ENCODE data around the gene RIPOR3.
"Not testable (repeated sequence)": the region's sequence is repeated elsewhere in the genome, so short reads cannot be mapped to it uniquely, and the experiment has no call there.

RIPOR3 gene

DNA sequence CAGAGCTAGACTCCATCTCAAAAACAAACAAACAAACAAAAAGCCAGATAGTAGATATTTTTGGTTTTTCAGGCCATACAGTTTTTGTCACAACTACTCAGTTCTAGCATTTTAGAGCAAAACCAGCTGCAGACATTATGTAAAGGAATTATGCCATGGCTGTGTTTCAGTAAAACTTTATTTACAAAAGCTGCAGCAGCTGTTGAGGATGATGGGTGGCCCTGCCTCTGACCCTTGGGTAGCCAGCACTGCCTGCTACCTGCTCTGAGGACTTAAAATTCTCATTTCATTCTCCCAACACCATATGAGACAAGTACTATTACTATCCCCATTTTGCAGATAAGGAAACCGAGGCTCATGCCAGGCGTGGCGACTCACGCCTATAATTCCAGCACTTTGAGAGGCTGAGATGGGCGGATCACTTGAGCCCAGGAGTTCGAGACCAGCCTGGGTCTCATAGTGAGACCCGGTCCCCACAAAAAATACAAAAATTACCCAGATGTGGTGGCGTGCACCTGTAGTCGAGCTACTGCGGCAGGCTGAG, 56.3 kb downstream of the RIPOR3 start:
- DNase-seq (ENCODE audit: low read depth in 4 of 4, low spot score in 1 of 4) = no peak

DNA sequence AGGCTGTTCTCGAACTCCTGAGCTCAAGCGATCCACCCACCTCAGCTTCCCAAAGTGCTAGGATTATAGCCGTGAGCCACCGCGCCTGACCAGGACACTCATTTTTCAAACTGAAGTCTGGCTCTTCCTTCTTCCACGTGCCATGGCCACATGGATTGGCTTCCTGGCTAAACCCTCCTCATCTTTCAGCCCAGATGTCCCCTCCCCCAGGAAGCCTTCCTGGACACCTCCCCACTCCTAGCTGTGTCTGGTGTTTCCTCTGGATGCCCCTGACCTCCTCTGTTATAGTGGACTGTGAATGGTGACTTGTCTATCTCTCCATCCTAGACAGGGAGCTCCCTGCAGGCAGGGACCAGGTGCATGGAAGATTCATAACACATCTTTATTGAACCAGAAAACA, 57.2 kb downstream of the RIPOR3 start:
- DNase-seq (ENCODE audit: low read depth in 4 of 4, low spot score in 1 of 4) = no peak

DNA sequence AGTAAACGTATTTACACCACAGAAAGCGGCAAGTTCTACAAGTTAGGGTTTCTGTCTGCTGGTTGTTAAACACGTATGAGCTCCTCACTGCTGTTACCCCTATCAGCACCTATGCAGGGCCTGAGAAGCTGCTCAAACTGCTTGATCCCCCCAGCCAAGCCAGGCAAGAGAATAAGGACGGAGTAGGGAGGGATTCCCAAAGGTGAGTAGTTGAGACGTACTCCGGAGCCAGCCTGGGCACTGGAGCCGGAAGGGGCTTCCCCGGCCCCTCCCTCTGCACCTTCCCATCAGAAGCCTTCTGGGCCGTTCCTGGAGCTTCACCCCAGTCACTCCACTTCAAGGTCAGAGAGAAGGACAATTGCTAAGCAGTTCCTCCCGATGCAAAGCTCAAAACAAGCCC, 58.0 kb downstream of the RIPOR3 start:
- DNase-seq (ENCODE audit: low read depth in 4 of 4, low spot score in 1 of 4) = no peak

DNA sequence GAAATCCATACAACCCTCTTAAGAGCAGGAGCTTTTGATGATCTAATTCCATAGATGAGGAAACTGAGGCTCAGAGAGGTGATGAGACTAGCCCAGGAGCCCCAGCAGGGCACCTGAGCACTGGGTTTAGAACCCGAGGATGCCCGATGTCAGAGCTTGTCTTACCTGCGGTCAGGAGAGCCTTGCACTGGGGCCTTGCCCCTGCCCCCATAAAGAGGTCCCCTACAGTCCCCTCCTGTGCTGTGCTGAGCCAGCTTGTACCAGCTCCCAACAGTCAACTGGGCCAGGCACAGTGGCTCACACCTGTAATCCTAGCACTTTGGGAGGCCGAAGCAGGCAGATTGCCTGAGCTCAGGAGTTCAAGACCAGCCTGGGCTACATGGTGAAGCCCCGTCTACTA, 58.6 kb downstream of the RIPOR3 start:
- no peak for DNase-seq (ENCODE audit: low read depth in 4 of 4, low spot score in 1 of 4)

DNA sequence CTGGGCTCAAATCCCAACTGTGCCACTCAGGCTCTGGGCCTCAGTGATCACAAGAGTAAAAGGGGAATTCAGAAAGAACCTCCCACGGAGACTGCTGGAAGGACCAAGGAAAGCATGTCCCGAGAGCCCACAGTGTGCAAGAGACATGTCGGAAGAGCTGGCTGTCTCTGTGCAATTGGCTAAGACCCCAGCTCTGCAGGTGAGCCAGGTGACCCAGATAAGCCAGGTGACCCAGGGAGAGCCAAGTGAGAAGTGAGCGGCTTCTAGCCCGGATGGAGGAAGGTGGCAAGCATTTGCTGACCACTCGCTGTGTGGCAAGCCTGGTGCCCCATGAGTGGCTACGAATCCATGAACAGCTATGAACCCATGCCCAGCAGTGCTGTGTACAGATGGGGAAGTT, 59.1 kb downstream of the RIPOR3 start:
- DNase-seq (ENCODE audit: low read depth in 4 of 4, low spot score in 1 of 4) = no peak

DNA sequence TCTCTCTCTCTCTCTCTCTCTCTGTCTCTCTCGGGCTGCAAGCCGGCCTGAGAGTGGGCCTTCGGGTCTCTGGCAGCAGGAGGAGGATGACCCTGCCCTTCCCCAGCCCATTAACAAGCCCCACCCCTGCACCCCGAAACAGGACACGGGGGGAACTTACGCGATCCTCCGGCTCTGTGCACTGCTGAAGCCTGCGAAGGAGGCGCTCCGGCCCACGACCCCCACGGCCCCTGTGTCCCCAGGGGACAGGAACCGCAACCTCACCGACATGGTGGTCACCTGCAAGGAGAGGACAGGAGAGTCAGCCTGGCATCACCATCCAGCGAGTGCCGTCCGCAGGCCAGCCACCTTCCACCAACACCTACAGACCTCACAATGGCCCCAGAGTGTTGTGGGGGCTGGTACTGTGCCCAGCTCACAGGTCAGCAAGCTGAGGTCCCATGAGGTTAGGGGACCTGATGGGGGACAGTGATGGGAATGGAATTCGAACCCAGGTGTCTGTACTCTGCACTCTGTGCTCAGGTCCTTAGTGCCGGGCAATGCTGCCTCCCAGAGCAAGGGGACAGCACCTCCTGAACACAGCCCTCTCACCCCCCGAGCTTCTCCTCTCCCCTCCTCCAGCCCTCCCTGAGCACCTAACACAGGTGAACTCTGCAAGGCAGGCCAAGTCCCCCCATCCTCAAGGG, 60.6 kb downstream of the RIPOR3 start:
- no peak for DNase-seq (ENCODE audit: low read depth in 4 of 4, low spot score in 1 of 4)

DNA sequence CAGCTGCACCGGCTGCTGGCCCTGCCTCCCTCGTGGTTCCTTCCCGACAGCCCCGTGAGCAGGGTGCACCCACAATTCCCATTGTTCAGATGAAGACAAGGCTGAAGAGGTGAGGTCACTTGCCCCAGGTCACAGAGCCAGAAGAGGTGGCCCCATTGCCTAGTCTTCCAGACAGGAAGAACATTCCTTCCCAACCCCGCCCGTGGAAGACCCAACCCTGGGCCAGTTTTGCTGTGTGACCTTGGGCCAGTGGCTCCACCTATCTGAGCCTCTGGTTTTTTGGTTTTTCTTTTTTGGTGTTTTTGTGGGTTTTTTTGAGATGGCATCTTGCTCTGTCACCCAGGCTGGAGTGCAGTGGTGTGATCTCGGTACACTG, 61.7 kb downstream of the RIPOR3 start:
- no peak for DNase-seq (ENCODE audit: low read depth in 4 of 4, low spot score in 1 of 4)

DNA sequence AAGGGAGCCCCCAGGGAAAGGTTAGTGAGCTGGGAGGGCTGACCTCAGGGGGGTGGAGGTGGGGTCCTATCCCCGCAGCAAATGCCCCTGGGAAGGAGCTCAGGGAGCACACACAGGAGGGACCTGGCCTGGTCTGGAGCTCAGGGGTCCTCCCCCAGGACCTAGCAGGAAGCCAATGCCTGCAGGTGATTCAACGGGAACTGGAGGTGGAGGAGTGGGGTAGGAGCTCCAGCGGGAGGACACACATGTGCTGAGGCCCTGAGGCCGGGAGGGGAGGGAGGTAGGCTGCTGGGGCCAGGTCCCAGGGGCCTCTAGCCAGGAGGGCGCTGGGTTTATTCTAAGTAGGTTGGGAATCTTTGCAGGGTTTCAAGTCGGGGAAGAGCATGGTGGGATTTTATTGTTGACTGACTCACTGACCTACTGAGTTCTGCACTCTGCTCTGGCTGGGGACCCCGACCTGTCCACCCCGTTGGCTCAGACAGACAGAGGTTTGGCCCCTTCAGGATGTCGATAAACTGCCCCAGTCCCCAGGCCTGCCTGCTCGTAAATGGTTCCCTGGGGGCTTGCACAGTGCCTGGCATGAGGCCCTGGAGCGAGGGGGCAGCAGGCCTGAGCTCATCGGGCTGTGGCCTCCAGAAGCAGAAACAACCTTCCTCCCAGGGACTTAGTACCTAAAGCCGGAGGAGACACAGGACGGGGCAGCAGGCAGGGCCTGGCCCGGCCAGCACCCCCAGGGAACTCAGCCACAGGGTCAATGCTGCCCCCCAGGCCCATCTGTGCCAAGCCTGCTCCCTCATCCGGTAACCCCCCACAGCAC, 62.3 kb downstream of the RIPOR3 start:
- no peak for DNase-seq (ENCODE audit: low read depth in 4 of 4, low spot score in 1 of 4)

DNA sequence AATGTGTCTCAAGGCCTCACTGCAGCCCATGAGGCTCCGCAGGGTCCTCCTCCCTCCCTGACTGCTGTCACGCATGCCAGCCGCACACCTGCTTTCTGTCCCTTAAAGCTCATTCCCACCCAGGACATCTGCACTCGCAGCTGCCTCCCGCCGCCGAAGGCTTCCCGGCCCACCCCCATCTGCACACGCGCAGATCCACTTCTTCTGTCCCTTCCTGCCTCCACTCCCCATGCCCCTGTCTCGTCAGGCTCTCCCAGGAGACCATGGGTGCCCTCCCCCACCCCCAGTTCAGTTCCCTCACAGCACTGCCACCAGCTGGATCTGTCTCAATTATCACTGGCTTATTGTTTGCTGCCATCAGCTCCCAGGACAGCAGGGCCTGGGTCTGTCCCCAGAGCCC, 63.0 kb downstream of the RIPOR3 start:
- DNase-seq (ENCODE audit: low read depth in 4 of 4, low spot score in 1 of 4) = no peak

DNA sequence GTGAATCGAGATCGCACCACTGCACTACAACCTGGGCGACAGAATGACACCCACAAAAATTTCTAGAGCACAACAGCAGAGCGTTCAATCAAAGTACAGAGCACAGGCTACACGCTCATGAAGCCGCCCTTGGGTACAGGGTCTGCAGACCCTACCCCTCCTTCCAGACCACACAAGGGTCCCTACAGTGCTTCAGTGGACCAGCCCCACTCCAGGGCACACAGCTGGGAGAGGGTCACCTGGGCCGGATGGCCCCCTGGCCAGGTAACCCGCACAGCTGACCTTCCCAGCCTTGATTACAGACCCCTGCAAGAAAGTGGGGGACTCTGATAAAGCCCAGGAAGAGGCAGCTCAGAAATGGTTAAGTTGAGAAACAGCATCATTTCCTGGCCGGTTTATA, 63.6 kb downstream of the RIPOR3 start:
- DNase-seq (ENCODE audit: low read depth in 4 of 4, low spot score in 1 of 4) = no peak

DNA sequence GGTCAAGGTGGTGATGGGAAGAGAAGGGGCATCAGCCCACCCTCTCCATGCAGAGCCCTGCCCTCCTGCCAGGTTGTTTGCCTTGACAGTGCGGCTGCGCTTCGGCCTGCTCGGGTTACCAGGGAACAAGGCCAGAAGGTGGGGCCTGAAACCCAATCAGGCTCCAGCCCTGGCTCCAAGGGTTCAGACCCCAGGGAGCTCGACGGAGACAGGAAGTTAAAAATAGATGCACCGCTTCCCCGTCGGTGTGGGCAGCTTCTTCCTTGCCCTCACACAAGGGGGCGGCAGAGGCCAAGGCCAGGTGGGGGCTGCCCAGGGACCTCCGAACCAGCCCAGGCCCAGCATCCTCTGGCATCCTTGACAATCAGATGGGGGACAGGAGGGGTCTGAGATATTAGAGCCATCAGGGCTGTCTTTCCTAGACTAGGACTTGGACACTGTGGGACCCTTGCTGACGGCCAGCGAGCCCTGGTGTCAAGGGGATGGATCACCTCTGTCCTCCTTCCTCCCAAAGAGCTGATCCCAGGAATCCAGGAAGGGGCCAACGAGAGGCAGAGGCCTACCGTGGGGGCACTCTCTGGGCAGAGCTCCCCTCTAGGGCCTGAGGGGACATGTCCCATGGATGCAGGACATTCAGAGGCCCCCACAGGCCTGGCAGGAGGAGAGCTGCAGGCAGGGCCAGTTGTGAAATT, 65.2 kb downstream of the RIPOR3 start:
- DNase-seq (ENCODE audit: low read depth in 4 of 4, low spot score in 1 of 4) = peak in 1 of 4 experiments; percentile 15

DNA sequence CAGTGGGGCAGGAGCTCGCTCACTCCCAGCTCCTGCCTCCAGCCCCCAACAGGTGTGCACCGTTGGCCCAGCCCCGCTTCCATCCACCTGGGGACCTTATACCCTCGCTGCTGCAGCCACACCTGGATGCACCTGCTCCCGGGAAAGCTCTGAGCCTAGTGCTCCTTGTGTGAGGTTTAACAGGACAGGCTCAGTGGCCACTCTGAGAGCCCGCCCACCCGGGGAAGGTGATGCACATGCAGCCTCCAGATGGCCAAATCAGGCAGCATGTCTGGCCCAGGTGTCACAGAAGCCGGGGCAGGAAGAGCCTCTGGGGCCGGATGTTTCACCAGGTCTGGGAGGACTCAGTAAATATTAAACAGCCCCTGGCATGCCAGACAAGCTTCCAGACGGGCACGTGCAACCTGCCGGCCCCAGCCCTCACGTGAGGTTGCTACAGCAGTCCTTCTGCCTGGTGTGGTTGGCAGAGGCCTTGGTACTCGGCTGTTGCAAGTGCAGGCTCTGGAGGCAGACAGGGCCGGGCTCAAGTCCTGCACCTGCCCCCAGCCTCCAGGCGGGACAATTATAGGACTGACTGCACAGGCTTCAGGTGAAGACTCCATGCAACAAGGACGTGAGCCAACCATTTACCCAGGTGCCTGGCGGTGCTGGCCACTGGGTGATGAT, 66.9 kb downstream of the RIPOR3 start:
- DNase-seq (ENCODE audit: low read depth in 4 of 4, low spot score in 1 of 4) = no peak

DNA sequence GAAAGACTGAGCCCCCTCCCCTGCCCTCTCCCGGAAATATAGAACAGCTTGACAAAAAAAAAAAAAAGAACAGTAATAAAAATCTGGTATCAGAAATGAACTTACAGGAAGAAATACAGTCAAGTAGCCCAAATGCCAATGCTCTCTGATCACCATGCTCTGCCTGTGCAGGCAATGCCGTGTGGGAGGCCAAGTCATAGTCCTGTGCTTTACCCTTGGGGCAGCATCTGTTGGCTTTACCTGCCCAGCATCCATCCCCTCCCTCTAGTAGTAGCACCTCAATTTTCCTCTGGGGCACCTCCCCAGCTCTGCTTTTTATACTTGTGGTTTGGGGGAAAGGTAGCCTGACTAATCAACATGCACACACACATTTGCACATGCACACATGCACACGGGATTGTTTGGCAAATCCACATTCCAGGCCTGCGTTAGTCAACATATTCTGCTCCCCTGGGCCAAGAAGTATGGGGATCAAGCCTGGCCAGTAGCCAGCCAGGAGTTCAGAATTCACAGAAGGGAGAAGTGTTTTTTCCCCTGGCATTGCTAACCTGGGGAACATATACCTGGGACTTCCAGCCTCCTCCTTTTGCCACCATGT, 70.2 kb downstream of the RIPOR3 start:
- DNase-seq (ENCODE audit: low read depth in 4 of 4, low spot score in 1 of 4) = no peak

DNA sequence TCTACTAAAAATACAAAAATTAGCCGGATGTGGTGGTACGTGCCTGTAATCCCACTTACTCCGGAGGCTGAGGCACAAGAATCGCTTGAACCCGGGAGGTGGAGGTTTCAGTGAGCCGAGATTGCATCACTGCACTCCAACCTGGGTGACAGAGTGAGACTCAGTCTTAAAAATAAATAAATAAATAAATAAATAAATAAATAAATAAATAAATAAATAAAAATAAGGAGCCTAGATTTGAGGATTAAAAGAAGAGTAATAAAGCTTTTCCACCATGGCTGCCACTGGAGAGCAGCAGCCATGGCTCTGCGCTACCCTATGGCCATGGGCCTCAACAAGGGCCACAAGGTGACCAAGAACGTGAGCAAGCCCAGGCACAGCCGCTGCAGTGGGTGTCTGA, 70.9 kb downstream of the RIPOR3 start:
- not testable (repeated sequence) for DNase-seq (ENCODE audit: low read depth in 4 of 4, low spot score in 1 of 4)

DNA sequence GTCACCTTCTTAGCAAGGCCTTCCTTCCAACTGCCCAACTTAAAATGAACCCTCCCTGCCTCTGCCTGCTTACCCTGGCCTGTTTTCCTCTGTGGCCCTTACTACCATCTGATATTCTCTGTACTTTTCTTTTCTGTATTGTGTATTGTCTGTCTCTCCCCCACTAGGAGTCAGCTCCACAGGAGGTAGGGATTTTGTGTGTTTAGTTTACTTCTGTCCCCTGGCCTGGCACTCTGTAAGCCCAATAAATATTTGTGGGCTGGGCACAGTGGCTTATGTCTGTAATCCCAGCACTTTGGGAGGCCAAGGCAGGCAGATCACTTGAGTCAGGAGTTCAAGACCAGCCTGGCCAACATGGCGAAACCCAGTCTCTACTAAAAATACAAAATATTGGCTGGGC, 72.8 kb downstream of the RIPOR3 start:
- no peak for DNase-seq (ENCODE audit: low read depth in 4 of 4, low spot score in 1 of 4)

DNA sequence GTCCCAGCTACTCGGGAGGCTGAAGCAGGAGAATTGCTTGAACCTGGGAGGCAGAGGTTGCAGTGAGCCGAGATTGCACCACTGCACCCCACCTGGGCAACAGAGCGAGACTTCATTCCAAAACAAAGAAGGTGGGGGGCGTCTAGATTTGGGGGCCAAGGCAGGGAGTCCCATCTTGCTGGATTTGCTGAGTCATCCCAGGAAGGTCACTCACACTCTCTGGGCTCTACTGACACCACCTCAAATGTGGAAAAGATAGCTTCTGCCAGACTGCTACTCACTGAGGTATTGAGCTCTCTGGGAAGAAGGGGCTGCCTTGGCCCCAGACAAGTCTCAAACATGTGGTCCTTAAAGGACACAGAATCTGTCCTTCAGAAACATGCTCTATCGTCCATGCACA, 74.3 kb downstream of the RIPOR3 start:
- DNase-seq (ENCODE audit: low read depth in 4 of 4, low spot score in 1 of 4) = no peak

DNA sequence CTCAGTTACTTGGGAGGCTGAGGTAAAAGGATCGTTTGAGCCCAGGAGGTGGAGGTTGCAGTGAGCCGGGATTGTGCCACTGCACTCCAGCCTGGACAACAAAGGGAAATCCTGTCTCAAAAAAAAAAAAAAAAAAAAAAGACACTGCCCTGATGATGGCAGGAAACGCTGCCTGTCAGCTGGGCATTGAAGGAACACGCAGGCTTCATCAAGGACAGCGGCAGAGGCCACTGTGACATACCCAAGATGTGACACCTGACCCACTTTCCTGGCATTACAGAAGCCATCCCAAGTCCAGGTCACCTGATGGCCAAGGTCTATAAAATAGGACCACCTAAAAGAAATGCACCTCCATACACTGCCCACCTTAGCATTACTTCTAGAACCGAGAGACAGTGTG, 75.9 kb downstream of the RIPOR3 start:
- no peak for DNase-seq (ENCODE audit: low read depth in 4 of 4, low spot score in 1 of 4)

DNA sequence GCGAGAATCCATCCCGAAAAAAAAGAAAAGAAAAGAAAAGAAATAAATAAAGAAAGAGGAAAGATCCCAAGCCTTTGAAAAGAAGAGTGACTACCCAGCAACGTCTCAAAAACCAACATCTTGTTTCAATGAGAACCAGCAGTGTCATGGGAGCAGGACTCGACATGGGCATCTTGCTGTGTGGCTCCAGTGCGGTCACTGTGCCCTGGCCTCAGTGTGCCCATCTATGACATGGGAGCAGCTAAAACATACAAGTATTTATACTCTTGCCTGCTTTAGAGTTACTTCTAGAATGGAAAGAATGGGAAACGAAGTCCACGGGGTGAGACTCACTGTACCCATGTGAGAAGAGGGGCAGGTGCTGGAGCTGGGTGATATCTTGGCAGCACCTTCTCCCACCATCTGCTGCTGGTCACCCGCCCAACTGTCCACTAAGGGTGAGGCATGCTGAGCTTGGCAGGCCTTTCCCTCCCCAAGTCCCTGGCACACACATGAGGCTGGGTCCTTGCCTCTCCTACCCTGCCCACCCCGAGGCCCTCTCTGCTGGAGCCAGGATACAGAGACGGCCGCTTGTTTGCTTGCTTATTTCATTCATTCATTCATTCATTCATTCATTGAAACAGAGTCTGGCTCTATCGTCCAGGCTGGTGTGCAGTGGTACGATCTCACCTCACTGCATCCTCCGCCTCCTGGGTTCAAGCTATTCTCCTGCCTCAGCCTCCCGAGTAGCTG, 77.7 kb downstream of the RIPOR3 start:
- DNase-seq (ENCODE audit: low read depth in 4 of 4, low spot score in 1 of 4) = no peak

DNA sequence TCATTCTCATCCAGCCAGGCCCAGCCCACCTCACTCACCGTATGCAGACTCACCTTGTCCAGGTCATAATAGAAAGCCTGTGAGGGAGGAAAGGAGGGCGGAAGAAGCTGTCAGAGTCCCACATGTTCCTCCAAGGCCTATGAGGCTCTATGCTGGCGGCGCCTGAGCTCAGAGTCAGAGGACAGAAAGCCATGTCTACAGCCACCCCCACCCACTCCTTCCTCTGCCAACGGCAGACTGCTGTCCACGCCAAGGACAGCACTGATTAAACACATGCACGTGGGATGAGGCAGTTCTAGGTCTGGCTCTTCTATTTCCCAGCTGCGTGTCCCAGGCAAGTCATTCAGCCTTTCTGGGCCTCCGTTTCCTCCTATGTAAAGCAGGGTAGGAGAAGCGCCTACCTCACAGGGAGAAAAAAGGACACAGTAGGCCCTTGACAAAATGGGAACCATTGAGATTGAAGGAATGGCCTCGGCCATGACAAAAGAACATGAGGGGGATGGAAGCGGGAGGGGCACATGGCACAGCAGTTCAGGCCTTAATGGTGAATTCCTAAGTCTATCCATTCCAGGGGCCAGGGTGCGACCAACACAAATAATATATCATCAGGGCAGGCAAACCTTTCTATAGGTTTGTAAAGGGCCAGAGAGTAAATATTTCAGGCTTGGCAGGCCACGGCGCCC, 80.1 kb downstream of the RIPOR3 start:
- DNase-seq (ENCODE audit: low read depth in 4 of 4, low spot score in 1 of 4) = no peak

DNA sequence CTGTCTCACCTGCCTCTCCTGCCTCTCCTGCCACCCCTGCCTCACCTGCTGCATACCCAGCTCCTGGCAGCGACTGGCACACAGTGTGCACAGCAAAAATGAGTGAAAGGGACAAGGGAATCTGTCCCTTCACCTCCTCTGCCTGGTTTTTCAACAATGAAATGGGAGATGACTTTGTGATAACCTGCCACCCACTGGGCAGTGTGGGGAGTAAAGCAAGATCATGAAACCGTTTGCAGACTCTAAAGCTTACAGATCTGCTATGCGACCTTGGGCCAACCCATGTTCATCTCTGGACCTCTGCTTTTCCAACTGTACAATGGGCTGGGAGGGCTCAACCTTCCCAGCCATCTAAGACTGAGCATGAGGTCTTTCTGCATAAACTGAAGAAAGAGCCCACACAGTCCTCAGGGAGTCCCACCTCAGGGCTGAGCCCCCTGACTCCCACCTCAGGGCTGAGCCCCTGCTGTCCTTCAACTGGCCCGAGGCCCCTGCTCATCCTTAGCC, 81.1 kb downstream of the RIPOR3 start:
- no peak for DNase-seq (ENCODE audit: low read depth in 4 of 4, low spot score in 1 of 4)
